HG02623 (cell line): ENCODE measurements around the gene LTBP1.
"Not testable (repeated sequence)": the region's sequence is repeated elsewhere in the genome, so short reads cannot be mapped to it uniquely, and the experiment has no call there.

ENCODE experiments used
- ATAC-seq: cut with Tn5 transposase; IDR thresholded peaks from one replicate; pipeline ENCODE4 v1.9.1; 2021; ENCODE audit warnings: moderate library complexity; ENCODE audit not compliant: unreplicated experiment

LTBP1 gene

DNA sequence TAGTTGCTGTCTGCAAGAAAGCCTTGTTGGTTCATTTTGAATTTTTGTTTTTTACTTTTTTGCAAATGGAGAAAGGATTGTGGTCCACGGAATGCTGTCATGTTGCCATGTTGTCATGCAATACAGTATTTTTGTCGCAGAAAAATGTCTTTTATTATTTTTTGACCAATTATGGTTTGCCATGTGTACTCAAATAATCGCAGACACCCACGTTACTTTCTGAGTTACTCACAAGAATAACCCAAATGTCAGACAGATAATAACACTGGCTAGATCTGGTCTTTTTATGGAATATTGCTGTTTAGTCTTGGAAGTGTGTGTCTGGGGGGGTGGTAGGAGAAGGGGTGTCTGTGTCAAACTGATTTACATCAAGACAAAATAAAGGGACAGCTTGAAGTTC lies 188.9 kb downstream of the LTBP1 start:
- ATAC-seq, result no peak

DNA sequence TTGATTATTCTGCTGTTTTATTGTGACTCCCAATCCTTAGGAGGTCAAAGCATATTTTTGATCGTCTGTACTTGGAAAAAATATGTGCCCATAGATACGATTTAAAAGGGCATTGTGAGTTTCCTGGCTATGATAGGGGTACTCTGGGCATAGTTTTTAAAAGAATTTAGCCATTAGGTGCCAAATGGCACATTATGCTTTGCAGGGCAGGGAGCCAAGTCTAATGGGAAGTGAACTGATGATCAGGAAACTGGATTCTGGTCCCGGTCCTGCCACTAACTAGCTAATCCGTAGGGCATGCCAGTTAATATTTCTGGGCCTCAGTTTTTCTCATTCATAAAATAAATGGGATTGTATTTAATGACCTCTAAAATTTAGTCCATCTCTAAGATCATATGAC lies 189.3 kb downstream of the LTBP1 start:
- ATAC-seq, result no peak

GRCh38 chr2:33136566-33136965 lies 189.8 kb downstream of the LTBP1 start:
- ATAC-seq, result no peak

DNA sequence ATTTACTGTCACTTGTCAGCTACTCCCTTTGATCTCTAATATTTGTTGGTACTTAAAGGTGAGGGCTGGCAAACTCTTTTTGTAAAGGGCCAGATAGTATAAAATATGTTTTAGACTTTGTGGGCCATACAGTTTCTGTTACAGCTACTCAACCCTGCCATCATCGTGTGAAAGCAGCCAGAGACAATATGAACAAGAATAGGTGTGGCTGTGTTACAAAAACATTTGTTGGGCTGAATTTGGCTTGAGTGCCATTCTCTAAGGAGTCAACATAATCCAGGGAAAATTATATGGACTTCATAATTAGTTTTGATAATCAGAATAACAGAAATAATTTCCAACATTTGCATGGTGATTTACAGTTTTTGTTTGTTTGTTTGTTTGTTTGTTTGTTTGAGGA lies 190.6 kb downstream of the LTBP1 start:
- no peak for ATAC-seq

GRCh38 chr2:33139949-33140348 lies 193.2 kb downstream of the LTBP1 start:
- no peak for ATAC-seq

- ATAC-seq, result no peak
These were observed 194.7 kb downstream of the LTBP1 start for GRCh38 chr2:33141476-33141875.

- ATAC-seq, result no peak
These were observed 196.1 kb downstream of the LTBP1 start for GRCh38 chr2:33142810-33143209.

- no peak for ATAC-seq
These were observed 197.5 kb downstream of the LTBP1 start for GRCh38 chr2:33144243-33144642.

DNA sequence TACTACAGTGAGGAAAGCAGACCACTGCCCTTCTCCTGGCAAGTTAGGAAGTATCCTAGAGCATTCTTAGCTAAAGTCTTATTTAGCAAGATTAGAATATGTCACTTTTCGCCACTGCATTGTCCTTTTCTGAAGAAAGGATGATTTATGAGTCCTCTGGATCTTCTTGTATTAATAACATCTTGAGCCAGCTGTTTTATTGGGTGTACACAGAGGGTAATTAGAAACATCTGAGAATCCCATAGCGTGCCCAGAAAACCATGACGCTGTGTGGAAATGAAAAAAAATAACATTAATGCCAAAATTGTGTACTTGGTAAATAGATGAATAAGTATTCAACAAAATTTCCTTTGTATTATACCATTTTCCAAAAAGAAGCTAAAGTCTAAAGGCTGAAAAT lies 198.7 kb downstream of the LTBP1 start:
- ATAC-seq, result no peak

GRCh38 chr2:33146102-33146501 lies 199.3 kb downstream of the LTBP1 start:
- no peak for ATAC-seq

GRCh38 chr2:33153008-33153407 lies 206.3 kb downstream of the LTBP1 start:
- ATAC-seq, result no peak

GRCh38 chr2:33158482-33159003 lies 211.8 kb downstream of the LTBP1 start:
- ATAC-seq, result no peak

DNA sequence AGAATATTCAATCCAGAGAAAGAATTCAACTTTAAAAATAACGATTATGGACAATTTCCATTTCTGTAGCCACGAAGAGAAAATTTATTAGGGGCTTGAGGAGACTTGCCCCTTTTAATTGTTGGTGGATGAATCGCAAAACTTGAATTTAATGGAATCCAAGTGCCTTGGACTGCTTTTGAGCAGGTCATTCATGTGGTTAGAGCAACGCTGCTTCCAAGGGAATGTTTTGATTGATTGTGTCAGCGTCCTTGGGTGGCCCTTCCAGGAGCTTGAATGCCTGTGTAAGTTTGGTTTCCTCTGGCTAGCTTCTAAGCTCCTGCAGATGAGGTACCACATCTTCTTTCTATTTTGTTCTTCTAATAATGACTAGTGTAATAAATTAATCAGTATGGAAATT lies 213.4 kb downstream of the LTBP1 start:
- no peak for ATAC-seq

- ATAC-seq, result no peak
These were observed 219.6 kb downstream of the LTBP1 start for GRCh38 chr2:33166287-33166881.

DNA sequence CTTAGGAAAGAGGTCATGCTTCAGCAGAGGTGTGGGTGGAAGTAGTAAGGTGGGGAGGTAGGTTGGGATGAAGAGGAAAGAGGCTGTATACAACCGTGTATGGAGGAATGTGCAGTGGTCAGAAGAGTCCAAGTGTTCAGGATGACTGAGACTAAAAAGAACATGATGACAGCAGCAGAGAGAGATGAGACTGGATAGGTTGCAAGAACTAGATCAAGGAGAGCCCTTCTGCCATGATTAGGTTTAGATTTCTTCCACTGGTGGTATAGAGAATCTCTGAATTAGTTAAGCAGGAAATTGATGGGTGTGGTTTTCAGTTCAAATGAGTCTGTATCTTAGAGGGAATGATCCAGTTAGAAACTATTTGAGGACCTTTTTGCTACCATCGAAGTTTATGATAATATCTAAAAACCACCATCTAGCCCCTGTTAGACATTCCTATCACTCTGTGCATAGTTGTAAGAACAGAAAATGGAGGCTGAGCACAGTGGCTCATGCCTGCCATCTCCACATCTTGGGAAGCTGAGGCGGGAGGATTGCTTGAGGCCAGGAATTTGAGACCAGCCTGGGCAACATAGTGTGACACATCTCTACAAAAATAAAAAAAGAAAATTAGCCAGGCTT lies 221.0 kb downstream of the LTBP1 start:
- ATAC-seq, result no peak

DNA sequence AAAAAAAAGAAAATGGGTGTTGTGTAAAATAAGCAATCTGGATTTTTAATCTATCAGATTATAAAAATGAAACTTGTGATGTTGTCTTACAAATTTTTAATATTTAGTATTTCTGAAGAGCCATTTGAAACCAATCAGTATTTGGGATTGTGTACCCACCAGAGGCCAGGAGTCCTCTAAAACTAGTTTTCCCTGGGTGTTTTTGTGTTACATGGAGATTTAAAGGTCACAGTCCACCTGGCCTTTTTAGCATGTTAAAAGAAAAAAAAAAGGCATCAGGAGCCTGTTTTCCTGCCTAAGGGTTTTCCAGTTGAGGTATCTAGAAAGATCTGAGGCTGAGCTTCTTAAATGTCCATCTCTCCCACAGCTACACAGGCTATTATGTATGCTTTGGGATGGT lies 221.7 kb downstream of the LTBP1 start:
- ATAC-seq, result no peak

DNA sequence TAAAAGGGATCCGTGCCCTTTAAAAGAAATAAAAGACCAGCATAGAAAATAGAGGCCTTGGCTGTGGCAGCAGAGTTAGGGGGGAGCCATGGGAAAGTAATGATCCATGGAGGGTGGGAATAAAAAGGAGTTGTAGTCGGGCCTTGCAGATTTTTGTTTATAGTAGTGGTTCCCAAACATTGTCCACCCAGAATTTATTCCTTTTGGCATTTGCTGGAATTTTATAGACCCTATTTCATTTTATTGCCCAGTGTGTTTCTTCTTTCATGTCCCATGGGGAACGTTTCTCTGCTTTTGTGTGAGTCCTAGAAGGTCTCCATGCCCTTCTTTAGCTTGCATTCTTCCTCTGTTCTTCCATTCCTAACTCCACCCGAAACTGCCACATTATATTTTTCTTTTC lies 222.2 kb downstream of the LTBP1 start:
- no peak for ATAC-seq

DNA sequence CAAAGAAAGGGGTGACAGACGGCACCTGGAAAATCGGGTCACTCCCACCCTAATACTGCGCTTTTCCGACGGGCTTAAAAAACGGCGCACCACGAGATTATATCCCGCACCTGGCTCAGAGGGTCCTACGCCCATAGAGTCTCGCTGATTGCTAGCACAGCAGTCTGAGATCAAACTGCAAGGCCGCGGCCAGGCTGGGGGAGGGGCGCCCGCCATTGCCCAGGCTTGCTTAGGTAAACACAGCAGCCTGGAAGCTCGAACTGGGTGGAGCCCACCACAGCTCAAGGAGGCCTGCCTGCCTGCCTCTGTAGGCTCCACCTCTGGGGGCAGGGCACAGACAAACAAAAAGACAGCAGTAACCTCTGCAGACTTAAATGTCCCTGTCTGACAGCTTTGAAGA lies 223.5 kb downstream of the LTBP1 start:
- ATAC-seq, result not testable (repeated sequence)

- ATAC-seq, result no peak
These were observed 230.9 kb downstream of the LTBP1 start for GRCh38 chr2:33177627-33178026.

DNA sequence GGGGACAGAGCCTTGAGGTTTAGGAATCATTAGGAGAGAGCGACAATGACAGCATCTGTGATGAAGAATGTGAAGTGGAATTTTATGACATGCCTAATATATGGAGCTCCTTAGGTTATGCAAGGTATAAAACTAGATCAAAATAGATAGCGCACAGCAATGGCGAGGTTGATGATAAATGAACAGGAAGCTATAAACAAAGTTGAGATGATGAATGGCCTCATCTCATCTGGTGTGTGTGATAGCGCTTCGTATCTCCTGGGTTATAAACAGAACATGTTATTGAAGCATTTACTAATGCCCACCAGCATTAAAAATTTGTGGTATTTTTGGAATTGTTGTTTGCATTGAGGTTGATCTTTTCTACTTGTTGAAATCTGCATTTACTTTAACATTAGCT lies 231.5 kb downstream of the LTBP1 start:
- ATAC-seq, result no peak

DNA sequence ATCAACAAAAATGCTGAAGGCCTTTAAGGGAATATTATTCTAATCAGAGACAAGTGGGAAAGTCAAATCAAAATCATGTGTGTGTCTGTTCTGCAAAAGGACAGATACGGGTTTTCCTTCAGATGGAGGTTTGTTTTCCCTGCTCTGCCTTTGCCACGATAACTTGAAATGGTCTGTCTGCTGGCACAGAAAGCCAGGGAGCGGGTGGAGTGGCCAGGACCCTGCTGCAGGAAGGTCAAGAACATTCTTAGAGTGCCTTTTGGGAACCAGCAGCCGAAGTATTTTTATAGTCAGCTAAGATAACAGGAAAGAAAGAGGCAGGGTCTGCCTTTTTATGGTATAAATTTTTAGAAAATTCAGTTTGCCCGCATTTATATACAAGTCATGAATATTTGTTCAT lies 234.2 kb downstream of the LTBP1 start:
- no peak for ATAC-seq

GRCh38 chr2:33181466-33181865 lies 234.7 kb downstream of the LTBP1 start:
- ATAC-seq, result no peak

- ATAC-seq, result no peak
These were observed 237.3 kb downstream of the LTBP1 start for GRCh38 chr2:33184041-33184440.
